Middle frontal gyrus (tissue), 1 donor: Measurements from ENCODE around the gene C11orf65.

Source experiments
- DNase-seq: peaks from one replicate; pipeline ENCODE4 v3.0.0-alpha.2; 2015; ENCODE audit warnings: low spot score; ENCODE audit errors: extremely low spot score

Gene C11orf65

GRCh38 chr11:108370990-108371389 is 96.3 kb downstream of the C11orf65 start:
- DNase-seq: no peak

GRCh38 chr11:108370315-108370714 is 97.0 kb downstream of the C11orf65 start:
- DNase-seq: no peak

DNA sequence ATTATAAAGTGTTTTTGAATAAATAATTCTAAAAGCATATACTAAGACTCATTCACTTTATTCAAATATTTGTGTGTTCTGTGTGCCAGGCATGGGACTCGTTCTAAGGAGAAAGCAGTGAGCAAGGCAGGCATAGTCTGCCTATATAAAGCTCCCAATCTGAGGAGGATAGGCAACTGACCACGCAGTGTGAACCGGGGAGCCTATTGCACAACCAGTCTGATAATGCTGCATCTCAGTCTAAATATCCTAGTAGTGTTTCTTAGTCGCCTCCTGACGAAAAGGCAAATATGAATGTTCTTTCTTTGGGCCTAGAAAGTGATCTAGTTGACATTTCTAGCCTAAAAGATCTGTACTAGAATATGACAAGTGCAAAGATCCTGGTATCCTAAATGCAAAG is 98.3 kb downstream of the C11orf65 start:
- DNase-seq: no peak

GRCh38 chr11:108368134-108368533 is 99.2 kb downstream of the C11orf65 start:
- no peak for DNase-seq

- DNase-seq: no peak
Observed at GRCh38 chr11:108364159-108364558, 103.2 kb downstream of the C11orf65 start.

- DNase-seq: no peak
Observed at GRCh38 chr11:108351468-108351867, 115.9 kb downstream of the C11orf65 start.

- DNase-seq: no peak
Observed at GRCh38 chr11:108346451-108346850, 120.9 kb downstream of the C11orf65 start.

- no peak for DNase-seq
Observed at GRCh38 chr11:108345767-108346166, 121.6 kb downstream of the C11orf65 start.

GRCh38 chr11:108343714-108344113 is 123.6 kb downstream of the C11orf65 start:
- DNase-seq: no peak

DNA sequence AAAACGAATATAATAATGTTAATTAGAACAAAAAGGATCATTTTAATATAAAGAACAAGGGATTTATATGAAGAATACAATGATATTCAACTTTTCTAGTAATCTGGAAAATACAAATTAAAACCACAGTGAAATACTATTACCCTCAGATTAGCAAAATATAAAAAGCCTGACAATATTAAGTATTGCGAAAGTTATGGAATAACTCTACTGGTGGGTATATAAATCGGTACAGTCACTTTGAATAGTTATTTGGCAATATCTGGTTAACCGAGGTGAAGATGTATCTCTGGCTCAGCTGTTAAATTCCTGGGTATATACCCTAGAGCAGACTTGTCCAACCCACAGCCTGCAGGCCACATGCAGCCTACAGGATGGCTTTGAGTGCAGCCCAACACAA is 125.7 kb downstream of the C11orf65 start:
- DNase-seq: no peak

GRCh38 chr11:108340973-108341372 is 126.4 kb downstream of the C11orf65 start:
- no peak for DNase-seq

- DNase-seq: no peak
Observed at GRCh38 chr11:108338750-108339149, 128.6 kb downstream of the C11orf65 start.

- no peak for DNase-seq
Observed at GRCh38 chr11:108333403-108333899, 133.9 kb downstream of the C11orf65 start.
